Fibroblast of pulmonary artery (primary cell): Measurements from ENCODE around the gene LRRC4B.
A peak's percentile ranks its signal among the peaks of the same experiment; 100 is the strongest.
"Not testable (repeated sequence)": the region's sequence is repeated elsewhere in the genome, so short reads cannot be mapped to it uniquely, and the experiment has no call there.

Experiments used
- DNase-seq: peaks from one replicate; pipeline ENCODE4 v3.0.0-alpha.2; 2010; ENCODE audit warnings: low read depth
- H3K4me3 ChIP-seq: replicated peaks from 2 replicates; pipeline ENCODE4 v1.5.1; 2011; ENCODE audit warnings: low read depth, mild to moderate bottlenecking, control low read depth, low read length, moderate library complexity
- CTCF ChIP-seq: IDR thresholded peaks from 2 replicates; pipeline ENCODE4 v1.5.1; 2011; ENCODE audit warnings: mild to moderate bottlenecking, control low read depth, low read length, inconsistent platforms; ENCODE audit errors: missing control alignments

The LRRC4B gene

GRCh38 chr19:50602496-50602895, 34.3 kb upstream of the LRRC4B start:
- no peak for TF ChIP-seq CTCF
- H3K4me3 ChIP-seq = no peak overlapping the region
- DNase-seq = no peak

- DNase-seq = no peak
- no peak for TF ChIP-seq CTCF
- no peak overlapping the region for H3K4me3 ChIP-seq
These were observed 33.8 kb upstream of the LRRC4B start for GRCh38 chr19:50602089-50602422.

GRCh38 chr19:50601407-50602088, 33.3 kb upstream of the LRRC4B start:
- peak; percentile 39 for DNase-seq
- no peak for TF ChIP-seq CTCF
- no peak overlapping the region for H3K4me3 ChIP-seq

- TF ChIP-seq CTCF = no peak
- no peak for DNase-seq
- no peak overlapping the region for H3K4me3 ChIP-seq
These were observed 31.2 kb upstream of the LRRC4B start for GRCh38 chr19:50599427-50599826.

GRCh38 chr19:50590191-50590590, 22.0 kb upstream of the LRRC4B start:
- TF ChIP-seq CTCF = no peak
- no peak for DNase-seq
- H3K4me3 ChIP-seq = no peak overlapping the region

GRCh38 chr19:50581795-50582660, 13.8 kb upstream of the LRRC4B start:
- H3K4me3 ChIP-seq, DNase-seq: not testable (repeated sequence)

- H3K4me3 ChIP-seq = no peak overlapping the region
- TF ChIP-seq CTCF = no peak
- DNase-seq = no peak
These were observed 12.9 kb upstream of the LRRC4B start for GRCh38 chr19:50580970-50581634.
